NCI-H510A treated with DMSO at 0.1 percent for 48 hours (cell line): ENCODE measurements around the gene GBA3.

Experiments used
- DNase-seq: peaks from one replicate; lab custom pipeline; 2025; lab: John Stamatoyannopoulos, UW

The GBA3 gene

DNA sequence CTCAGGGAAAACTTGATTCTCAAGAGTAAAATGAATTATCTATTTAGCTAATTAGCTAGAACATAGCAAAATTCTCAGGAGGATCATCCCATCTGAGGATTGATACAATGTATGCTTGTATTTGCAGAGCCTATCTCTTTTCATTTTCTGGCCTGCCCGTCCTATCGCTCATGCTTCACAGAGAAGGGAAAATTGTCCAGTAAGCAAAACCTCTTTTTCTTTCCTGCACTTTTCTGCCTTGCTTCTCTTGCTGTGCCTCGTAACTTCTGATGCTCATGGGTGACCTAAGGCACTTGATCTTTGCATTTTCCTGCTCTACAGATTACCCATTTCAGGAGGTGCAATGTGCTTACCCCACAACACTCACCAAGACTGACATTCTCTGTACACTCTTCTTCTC, 88.1 kb downstream of the GBA3 start:
- no peak for DNase-seq

DNA sequence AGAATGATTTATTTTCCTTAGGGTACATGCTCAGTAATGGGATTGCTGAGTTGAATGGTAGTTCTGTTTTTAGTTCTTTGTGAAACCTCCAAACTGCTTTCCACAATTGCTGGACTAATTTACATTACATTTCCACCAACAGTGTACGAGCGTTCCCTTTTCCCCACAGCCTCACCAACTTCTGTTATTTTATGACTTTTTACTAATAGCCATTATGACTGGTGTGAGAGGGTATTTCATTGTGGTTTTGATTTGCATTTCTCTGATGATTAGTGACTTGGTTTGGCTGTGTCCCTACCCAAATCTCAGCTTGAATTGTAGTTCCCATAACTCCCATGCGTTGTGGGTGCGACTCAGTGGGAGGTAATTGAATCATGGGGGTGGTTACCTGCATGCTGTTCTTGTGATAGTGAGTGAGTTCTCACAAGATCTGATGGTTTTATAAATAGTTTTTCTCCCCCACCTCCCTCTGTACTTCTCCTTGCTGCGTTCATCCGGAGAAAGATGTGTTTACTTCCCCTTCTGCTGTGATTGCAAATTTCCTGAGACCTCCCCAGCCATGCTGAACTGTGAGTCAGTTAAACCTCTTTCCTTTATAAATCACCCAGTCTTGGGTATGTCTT, 95.1 kb downstream of the GBA3 start:
- DNase-seq = no peak

DNA sequence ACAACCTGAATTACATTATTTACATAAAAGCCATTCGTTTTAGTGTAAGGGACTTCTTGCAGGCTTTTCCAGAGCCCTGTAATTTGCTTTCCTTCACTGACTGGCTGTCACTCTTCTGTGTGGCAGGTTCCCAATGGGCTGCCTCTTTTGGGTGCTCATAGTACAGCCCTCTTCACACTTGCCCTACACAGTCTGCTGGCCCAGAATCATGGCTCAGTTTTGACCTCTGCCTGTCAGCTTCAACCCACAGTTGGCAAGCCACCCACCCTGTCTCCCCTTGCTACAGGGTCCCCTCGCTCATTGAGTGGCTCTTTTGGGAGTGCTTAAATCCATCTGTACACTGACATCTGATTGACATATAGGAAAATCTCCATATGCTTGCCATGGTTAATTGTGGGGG, 97.9 kb downstream of the GBA3 start:
- no peak for DNase-seq

DNA sequence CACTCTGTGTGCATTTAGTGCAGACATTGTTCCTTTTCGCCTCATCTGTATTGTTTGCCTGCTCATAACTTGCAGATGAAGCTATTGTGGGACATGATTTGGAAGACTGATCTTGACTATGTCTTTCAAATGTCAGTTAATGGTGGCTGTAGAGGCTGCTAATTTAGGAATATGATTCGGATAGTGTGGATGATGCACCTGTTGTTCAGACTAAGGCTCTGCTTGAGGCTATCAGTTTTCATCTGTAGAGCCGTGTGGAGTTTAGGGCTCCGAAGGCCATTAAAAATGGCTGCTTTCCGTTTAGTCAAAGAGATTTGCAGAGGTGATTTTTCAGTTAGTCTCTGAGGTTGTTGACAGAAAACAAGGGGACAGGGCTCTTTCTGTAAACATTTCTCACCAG, 102.0 kb downstream of the GBA3 start:
- no peak for DNase-seq

DNA sequence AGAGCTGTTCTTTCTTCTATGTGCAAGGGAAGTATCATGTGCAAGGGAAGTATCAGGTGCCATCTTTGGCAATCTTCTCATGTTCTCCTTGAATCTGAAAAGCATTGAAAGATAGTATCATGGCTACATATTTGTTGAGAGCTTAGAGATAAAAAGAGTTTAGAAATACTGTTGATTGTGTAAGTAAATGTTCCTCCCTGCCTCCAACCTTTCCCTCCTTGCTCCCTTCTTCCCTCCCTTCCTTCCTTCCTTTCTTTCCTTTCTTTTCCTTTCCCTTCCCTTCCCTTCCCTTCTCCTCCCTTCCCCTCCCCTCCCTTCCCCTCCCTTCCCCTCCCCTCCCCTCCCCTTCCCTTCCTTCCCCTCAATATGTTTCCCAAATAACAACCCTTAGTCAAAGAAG, 108.7 kb downstream of the GBA3 start:
- DNase-seq = no peak

DNA sequence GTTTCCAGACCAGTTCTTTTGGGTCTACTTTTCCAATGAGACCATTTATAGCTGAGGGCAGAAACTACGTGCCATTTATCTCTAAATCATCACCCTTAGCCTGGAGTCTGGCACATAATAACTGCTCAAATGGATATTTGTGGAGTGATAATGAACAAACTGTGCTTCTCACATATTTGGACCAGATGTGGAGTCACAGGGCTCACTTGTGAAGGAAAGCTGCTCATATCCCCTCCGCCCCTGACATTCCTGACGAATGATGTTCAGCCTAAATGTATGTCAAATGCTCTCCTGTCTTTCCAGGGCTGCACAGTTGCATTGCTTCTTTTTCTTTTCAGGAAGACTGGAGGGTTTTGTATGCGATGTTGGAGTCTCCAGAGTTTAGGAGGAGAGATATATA, 110.1 kb downstream of the GBA3 start:
- no peak for DNase-seq

DNA sequence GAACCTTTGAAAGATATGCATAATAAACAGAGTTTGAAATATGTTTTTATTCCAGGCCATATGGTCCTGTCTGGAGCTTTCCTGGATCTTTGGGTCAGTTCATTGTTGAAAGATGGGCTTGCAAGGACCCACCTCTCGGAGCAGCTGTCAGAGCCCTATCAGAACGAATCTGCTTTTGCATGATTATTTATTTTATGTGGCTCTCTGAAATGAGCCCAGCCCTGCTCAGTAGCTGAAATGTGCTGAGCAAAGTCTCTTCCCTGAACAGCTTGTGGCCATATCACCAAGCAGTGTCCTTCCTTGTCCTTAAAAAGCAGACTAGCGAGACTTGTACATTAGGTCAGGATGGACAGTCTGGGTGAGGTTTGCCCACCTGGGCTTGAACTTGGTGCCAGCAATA, 110.8 kb downstream of the GBA3 start:
- no peak for DNase-seq

DNA sequence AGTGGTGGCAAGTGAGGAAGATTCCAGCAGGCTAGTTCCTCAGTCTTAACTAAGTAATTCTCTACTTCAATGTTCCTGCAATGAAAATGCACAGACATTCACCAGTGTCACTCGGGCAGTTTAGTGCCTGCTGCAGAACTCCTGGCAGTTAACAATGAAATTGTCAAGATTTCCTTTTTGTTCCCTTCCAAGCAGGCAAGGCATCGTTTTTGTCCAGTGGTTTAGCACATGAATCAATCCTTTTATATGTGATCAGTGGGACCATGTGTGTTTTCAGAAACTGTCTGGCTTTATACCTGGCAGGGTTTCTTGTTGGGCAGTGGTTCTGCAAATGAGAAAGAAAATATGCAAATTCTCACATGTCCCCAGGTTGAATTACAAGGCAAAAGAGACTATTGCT, 122.2 kb downstream of the GBA3 start:
- DNase-seq = no peak

DNA sequence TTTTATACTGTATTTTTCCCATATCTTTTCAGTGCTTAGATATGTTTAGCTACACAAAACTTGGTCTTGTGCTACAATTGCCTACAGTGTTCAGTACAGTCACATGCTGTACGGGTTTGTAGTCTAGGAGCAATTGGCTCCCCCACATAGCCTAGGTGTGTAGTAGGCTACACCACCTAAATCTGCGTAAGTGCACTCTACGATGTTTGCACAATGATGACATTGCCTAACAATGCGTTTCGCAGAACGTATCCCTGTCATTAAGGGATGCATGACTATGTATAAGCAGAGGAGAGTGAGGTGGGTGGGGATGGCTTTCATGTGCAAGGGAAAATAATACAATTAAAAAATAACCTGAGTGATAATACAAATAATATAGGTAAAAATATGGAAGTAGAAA, 131.4 kb downstream of the GBA3 start:
- DNase-seq = peak; percentile 23

DNA sequence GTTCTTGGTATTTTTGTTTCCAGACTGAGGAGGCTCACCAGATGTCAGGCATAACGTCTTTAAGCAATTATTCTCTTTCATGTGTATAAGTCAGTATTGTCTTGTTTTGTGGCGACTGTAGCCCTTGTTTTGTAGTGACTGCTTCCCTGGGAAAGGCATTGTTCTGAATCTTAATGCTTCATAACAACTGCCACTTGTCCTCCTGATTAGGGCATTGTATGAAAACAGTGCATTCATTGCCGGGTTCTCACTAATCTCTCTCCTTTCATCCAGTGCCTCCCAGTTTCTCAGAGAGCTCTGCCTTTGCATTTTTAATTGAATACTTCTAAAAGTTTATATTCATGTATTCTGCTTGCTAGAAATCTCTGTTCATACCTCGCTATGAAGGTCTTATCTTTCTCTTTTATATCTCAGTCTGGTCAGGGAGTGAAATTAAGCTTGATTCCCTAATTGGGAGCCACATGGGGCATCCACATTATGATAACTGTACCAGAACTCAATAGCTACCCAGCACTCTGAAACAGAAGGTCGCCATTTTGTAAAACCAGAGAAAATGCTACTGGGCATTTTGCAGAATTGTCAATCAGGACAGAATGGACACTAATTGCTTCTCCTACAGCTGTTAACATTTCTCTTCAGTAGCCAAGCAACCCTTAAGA, 149.8 kb downstream of the GBA3 start:
- no peak for DNase-seq

DNA sequence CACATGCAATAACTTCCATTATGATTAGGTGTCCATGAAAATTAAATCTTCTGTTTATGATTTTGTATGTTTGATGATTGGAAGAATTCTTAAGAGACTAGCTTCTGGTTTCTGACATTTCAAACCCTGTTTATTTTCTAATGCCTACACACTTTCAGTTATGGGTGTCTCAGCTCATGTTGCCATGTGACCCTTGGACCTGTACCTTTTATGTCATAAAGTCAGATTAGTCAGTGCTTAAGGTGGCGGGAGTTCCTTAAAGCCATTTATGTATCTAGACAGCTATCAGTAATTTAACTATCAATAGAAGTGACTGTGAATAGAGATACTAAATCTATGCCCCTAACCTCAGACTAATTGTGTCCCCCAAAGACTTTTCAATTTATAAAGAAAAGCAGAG, 155.6 kb downstream of the GBA3 start:
- no peak for DNase-seq

DNA sequence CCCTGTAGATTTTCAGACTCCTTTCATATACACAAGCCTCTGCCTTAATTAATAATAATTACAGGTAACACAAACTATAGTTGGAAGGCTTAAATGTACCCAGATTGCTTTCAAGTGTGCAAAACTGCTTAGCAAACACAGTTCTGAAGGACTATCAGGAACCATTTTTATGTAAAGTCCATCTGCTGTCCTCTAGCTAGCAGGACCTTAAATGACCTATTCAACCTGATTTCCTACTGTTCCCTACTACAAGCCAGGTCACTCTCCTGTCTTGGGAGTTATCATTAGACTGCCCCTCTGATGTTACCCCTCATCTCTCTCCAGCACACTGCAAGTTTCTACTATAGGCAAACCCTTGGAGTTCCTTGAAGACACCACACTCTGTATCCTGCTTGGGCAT, 157.3 kb downstream of the GBA3 start:
- no peak for DNase-seq

DNA sequence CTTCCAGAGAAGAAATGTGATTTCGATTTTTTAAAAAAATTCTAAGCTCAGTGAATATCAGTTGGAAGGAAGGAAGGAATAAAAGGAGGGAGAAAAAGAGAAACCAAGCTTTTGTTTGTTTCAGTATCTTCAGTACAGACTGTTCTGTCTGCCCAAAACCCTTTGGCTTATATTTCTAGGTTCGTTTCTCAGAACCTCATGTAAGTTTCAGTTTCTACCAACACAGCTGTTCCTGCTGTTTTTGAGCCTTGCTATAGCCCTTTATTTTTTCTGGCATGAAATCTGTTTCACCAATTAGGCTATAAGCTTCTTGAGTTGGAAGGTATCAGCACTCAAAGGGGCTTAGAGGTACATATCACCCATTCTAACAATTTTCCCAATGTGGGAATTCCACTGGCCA, 157.9 kb downstream of the GBA3 start:
- DNase-seq = no peak

DNA sequence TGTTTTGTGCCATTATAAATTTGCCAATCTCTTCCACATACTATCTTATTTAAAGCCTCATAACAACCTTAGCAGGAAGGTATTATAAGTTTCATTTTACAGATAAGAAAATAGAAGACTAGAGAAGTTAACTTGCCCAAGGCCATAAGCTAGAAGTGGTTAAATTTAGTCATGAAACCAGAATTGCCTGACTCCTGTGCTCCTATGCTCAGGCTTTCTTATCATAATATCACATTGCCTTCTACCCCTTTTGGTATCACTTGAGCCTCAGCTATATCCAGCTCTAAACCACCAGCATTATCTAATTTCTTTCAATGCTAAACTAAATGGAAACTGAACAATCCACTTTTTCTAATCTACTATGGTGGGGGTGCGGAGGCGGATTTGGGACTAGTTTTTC, 164.7 kb downstream of the GBA3 start:
- no peak for DNase-seq

DNA sequence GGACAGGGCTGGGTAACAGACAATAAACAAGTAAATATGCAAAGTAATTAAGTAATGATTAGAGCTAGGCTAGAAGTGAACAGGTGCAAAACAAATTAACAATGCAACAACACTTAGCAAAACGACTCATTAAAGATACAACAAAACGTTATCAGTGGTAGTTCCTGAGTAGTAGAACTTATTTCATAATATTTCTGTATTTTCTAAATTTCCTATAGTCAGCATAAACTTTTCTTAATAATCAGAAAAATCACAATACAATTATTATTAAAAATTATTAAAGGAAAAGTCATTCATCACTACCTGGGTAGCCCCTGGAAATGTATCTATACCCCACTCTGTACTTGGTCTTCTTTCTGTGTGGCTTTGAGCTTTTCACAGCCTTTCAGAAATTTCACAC, 166.6 kb downstream of the GBA3 start:
- no peak for DNase-seq
